Retinal pigment epithelial cell (primary cell): ENCODE results near the gene POTEJ.
"Not testable (repeated sequence)": the region's sequence is repeated elsewhere in the genome, so short reads cannot be mapped to it uniquely, and the experiment has no call there.

ENCODE experiments used
- DNase-seq: peaks from one replicate; pipeline ENCODE4 v3.0.0-alpha.2; 2010; ENCODE audit warnings: low read depth
- H3K4me3 ChIP-seq: 2 replicates; pipeline ENCODE4 v1.5.1; 2011; ENCODE audit warnings: mild to moderate bottlenecking, low read length, control low read depth, moderate library complexity
- TF ChIP-seq, protein P1 (sequence below): conservative IDR thresholded peaks from 2 replicates; pipeline ENCODE4 v1.5.1; 2011; ENCODE audit warnings: low read depth, low read length, control low read depth, inconsistent platforms

The POTEJ gene

DNA sequence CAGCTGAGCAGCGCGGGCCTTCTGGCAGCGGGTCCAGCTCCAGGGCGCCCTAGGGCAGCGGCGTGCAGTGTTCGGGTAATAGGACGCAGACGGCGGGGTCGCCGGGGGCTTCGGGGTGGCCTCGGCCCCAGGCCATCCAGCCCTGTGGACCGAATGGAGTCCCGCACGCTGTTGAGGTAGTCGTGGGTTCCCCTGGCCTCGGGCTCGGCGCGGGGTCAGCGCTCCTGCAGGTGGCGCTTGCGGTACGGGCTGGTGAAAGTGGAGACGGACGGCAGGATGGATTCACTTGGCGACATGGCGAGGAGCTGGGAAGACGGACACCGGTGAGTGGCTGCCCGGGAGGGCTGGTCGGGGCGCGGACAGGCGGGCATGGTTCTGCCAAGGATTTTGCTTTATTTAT is 82.2 kb downstream of the POTEJ start:
- H3K4me3 ChIP-seq, DNase-seq: not testable (repeated sequence)
- TF ChIP-seq, protein P1, sequence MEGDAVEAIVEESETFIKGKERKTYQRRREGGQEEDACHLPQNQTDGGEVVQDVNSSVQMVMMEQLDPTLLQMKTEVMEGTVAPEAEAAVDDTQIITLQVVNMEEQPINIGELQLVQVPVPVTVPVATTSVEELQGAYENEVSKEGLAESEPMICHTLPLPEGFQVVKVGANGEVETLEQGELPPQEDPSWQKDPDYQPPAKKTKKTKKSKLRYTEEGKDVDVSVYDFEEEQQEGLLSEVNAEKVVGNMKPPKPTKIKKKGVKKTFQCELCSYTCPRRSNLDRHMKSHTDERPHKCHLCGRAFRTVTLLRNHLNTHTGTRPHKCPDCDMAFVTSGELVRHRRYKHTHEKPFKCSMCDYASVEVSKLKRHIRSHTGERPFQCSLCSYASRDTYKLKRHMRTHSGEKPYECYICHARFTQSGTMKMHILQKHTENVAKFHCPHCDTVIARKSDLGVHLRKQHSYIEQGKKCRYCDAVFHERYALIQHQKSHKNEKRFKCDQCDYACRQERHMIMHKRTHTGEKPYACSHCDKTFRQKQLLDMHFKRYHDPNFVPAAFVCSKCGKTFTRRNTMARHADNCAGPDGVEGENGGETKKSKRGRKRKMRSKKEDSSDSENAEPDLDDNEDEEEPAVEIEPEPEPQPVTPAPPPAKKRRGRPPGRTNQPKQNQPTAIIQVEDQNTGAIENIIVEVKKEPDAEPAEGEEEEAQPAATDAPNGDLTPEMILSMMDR, result peak; percentile 46

DNA sequence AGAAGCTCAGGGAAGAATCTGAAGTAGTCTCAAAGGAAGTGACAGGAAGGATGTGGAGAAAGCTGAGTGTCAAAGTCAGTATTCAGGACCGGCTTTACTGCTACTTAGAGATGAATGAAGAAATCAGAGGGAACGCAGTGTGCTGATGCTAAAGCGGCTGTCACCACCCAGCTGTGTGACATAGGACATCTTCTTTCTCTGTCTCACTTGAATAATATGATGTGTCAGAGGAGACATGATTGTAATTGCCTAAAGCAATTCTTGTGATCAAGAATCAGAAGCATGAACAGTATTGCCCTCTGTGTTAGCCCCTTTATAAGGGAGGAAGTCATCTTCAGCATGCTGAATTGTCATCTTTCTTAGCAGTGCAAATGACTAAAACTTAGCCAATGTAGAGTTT is 92.0 kb downstream of the POTEJ start:
- not testable (repeated sequence) for H3K4me3 ChIP-seq, DNase-seq
